PFSK-1 (cell line): ENCODE data around the gene CNTLN.

Experiments used
- POLR2AphosphoS5 ChIP-seq: IDR thresholded peaks from 2 replicates; pipeline ENCODE4 v1.6.1; 2012; ENCODE audit warnings: low read depth, mild to moderate bottlenecking, control low read depth, low read length, moderate library complexity
- REST ChIP-seq, 2 experiments: IDR thresholded peaks; 2 replicates each; pipeline versions ENCODE4 v1.6.1 to v1.8.0; 2011 to 2012; ENCODE audit warnings: low read depth in 2 of 2, low read length in 2 of 2, control low read depth in 1 of 2, inconsistent platforms in 1 of 2, mild to moderate bottlenecking in 1 of 2, moderate library complexity in 1 of 2; ENCODE audit not compliant: insufficient read depth in 1 of 2
- SIN3A ChIP-seq: IDR thresholded peaks from 2 replicates; pipeline ENCODE4 v1.6.1; 2012; ENCODE audit warnings: mild to moderate bottlenecking, low read length, moderate library complexity, borderline replicate concordance; ENCODE audit not compliant: insufficient read depth
- TAF1 ChIP-seq: IDR thresholded peaks from 2 replicates; pipeline ENCODE4 v1.6.1; 2012; ENCODE audit warnings: low read length, control low read depth, borderline replicate concordance; ENCODE audit not compliant: insufficient read depth

DNA sequence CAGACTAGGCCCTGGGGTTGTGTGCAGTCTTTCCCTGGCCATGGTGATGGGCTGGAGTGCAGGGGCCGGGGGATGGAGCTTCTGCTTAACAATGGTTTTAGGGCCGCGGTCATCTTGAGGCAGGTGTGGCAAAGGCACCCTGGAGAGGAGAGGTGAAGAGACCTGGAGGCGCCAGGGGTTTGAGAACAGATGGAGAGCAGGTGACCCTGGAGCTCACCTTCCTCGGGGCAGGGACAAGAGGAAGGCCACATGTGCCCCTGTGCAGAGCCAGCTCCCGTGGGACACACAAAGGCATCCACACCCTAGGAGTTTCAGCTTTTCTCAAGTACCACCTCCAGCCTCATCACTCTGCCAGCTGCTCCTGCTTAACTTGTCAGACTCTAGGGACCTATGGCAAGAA lies 397.6 kb downstream of the CNTLN start:
- TF ChIP-seq POLR2AphosphoS5 (no peak), TAF1 (no peak), REST (IDR thresholded peaks at IDR 0.05; ENCODE audit: insufficient read depth in 1 of 2, low read depth in 2 of 2, low read length in 2 of 2) (no peak), SIN3A (no peak)
